ENCODE data around the gene NELL1.

Gene NELL1

DNA sequence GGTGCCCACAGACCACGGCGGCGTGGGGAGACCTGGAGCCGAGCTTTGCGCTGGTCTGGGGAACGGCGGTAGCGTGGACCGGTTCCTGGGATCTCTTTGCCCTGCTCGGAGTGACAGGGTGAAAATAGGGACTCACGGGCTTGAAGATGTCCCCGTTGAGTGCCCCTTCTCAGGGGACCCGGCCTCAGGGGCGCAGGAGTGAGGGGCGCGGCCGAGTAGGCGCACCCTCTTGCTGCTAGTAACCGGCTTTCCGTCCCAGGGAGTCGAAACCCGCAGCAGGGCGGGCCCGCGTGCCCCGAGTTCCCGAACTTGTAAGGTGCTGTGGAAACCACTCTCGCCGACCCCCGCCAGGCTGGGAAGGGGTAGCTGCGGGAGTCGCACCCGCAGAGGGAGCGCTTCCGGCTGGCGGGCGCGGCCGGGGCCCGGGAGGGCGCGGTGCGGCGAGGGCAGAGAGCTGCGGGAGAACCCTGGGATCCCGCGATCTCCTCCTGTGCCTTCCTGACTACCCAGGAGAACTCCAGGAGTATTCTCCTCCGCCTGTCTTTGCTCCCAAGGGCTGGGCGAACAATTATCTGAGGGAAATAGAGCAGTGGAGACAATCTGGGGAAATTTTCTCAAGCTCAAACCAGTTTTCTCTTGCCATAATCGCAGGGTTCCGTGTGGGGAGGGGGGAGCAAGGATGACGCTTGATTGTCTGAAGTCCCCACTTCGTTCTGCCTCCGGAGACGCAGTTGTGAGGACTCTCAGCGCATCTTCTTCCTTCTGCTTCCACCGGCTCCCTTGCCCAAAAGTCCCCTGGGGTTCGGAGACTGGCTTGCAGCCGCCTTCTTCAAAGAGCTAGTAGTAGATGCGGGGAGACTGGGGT lies 666 bp downstream of the NELL1 start:
- DNase-seq = no peak

DNA sequence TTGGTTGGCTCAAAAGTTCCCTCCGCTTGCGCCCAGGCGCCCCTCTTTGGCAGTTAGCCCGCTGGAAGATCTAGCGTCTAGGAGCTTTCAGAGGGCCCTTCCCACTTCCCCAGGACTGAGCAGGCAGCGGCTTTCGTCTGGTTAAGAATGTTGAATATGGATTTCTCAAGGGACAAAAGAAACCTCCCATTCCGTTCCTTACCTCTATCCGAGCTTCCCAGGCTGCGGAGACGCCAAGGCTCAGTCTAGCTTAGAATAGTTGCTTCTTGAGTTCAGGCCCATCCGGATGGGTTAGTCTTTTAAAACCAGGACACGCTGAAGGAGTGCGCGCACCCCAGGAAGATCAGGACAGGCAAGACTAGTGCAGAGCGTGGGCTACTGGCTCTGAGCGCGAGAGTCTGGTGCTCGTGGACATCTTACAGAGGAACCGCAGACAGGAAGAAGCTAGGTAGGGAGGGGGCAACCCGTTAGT lies 1.6 kb downstream of the NELL1 start:
- DNase-seq = no peak

DNA sequence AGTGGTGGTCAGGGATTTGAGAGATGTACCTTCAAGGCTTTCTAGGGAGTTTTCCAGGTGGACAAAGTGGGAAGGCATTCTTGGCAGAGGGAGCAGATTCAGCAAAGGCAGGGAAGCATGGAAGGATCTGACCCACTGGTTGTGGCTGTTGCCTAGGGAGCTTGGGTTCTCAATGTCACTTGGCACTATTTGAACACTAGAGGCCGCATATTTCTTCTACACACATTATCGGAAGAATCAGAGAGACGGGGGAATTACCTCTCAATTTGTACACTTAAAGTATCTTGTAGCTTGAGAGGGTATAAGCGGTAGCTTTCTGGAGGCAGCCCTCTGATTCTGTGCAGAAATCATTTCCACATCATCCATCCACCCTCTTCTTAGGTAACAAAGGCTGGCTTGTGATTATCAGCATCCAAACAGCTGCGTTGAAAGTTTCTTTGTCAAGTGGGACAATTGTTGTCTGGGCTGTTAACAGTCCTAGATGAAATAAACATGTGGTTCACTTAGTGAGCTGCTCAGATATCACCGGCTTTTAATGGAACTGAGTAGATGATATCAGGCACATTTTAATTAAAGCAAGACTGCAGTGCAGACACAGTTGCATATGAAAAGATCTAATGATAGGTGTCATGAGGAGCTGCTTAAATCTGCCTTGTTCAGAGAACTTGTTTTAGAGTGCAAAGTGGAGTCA lies 2.6 kb downstream of the NELL1 start:
- no peak for DNase-seq

DNA sequence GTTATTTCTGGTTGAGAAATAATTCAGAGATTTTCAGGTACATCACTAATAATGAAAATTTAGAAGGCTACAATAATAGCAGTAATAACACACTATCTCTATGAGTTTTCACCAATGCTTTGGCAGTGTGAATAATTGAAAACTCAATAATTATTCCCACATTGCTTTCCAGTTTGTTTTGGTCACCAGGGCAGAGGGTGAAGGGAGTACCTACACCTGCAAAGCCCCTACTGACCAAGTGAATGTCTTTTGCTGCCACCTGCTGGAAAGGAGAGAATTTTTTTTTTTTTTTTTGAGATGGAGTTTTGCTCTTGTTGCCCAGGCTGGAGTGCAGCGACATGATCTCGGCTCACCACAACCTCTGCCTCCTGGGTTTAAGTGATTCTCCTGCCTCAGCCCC lies 3.2 kb downstream of the NELL1 start:
- DNase-seq = no peak

DNA sequence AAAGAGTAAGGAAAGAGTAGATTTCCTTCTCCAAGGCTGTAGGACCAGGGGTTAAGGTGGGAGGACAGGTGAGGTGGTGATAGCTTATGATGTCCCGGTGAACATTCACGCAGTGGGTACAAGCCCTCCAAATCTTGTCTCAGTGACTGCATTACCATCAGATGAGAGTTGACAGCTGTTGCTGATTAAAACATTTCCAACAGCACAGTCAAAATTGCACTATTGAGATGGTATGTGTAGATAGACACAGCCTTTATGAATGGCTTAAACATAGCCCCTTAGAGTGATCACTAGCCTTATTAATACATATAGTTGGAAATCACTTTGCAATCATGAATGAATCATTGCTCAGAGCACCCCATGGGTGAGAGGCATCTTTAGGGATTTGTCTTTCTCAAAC lies 7.3 kb downstream of the NELL1 start:
- DNase-seq = no peak

DNA sequence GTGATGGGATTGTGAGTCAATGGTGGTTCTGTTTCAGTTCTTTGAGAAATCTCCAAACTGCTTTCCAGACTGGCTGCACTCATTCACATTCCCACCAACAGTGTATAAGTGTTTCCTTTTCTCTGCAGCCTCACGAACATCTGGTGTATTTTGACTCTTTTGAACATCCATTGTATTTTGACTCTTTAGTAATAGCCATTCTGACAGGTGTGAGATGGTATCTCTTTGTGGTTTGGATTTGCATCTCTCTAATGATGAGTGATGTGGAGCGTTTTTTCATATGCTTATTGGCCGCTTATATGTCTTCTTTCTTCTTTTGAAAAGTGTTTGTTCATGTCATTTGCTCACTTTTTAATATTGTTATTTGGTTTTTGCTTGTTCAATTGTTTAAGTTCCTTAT lies 19.4 kb downstream of the NELL1 start:
- DNase-seq = no peak

DNA sequence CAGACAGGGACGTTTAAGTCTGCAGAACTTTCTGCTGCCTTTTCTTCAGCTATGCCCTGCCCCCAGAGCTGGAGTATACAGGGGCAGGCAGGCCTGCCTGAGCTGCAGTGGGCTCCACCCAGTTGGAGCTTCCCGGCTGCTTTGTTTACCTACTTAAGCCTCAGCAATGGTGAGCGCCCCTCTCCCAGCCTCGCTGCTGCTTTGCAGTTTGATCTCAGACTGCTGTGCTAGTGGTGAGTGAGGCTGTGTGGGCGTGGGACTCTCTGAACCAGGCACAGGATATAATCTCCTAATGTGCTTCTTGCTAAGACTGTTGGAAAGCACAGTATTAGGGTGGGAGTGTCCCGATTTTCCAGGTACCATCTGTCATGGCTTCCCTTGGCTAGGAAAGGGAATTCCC lies 38.5 kb downstream of the NELL1 start:
- no peak for DNase-seq

DNA sequence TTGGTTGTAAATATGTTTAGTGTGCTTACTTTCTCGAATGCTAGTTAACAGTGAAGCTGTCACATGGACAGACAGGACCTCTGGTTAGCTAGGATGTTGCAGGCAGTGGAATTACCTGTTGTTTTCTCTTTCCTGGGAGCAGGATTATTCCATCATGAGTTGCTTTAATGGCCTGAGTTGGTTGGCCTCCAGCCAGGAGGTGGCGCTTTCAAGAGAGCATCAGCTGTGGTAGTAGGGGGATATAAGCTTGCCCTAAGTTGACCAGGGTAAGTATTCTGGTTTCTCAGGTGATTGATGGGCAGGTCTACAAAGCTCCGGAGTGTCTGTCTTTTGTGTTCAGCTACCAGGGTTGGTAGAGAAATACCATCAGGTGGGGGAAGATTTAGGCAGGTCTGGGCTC lies 43.5 kb downstream of the NELL1 start:
- no peak for DNase-seq

DNA sequence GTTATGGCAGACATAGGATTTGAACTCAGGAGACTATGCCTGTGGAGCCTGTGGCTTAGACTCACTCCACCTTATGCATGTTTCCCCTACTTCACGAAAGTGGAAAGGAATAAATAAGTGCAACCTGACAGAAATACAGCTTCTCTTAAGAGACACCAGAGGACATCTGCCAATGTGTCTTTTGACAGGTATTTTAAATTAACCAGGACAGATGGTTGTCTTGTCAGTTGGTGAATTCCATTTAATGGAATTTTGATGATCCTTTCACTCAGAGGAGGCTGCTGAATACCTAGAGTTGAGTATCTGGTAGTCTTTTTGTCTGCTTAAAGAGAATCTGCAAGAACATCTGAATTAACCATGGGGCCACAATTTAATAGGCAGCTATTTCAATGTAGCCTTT lies 46.1 kb downstream of the NELL1 start:
- DNase-seq = no peak

DNA sequence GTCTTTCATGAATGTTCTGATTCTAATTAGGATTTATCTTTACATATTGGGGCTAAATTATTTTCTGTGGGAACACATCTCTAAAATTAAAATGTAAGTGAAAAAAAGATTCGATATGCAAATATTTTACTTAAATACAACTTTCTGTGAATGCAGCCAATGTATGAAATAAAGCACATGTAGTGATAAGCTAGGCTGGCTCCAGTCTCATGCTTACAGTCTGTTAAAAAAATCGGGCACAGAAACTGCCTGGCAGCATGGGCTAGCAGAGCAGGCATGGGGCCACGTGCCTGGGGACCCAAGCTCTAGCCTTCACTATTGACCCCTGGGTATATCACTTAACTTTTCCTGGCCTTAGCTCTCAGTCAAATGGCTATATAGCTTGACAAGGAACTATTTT lies 46.5 kb downstream of the NELL1 start:
- no peak for DNase-seq

DNA sequence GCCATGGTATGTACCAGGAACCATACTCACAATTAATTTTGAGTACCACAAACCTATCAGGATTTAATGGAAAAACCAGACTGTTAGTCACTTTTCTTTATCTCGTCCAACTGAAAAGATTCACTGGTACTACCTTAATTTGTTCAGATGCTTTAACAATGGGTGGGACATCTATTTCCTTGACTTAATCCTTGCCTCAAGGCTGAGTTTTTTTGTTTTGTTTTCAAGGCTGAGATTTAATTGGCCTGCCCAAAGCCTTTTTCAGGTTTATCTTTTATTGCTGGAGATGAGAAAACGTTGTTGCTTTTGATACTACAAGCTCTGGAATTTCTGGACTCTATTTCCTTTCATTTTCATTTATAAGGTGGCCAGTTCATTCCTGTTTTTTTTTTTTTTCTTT lies 50.4 kb downstream of the NELL1 start:
- no peak for DNase-seq

DNA sequence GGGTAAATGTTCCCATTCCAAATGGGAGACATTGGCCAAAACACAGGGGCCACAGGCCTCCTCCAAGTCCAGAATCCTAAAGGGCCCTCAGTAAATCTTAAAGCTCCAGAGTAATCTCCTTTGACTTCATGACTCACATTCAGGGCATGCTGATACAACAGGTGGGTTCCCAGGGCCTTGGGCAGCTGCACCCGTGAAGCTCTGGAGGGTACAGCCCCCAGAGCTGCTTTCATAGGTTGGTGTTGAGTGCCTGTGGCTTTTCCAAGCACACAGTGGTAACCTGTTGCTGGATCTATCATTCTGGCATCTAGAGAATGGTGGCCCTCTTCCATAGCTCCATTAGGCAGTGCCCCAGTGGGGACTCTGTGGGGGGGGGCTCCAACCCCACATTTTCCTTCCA lies 54.0 kb downstream of the NELL1 start:
- no peak for DNase-seq

DNA sequence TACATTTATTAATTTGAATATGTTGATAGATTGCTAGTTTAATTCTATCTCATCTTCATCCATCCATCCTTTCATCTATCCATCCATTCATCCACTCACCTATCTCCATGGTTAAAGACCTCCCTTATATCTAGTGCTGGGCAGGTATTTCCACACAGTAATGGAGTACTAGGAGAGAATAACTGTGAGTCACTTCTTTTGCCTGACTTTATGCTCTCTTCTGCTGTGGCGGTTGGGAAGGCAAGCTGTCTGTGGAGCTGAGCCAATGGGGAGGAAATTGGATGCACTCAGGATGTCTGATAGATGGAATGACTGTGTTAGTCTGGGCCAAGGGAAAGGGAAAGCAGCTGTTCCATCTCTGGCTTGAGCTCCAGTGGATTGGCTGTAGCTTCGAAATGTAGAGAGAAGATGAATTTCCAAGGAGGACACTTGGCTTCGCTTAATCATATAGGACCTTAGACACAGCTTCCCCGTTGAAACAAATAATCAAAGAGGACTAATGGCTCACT lies 60.3 kb downstream of the NELL1 start:
- no peak for DNase-seq

DNA sequence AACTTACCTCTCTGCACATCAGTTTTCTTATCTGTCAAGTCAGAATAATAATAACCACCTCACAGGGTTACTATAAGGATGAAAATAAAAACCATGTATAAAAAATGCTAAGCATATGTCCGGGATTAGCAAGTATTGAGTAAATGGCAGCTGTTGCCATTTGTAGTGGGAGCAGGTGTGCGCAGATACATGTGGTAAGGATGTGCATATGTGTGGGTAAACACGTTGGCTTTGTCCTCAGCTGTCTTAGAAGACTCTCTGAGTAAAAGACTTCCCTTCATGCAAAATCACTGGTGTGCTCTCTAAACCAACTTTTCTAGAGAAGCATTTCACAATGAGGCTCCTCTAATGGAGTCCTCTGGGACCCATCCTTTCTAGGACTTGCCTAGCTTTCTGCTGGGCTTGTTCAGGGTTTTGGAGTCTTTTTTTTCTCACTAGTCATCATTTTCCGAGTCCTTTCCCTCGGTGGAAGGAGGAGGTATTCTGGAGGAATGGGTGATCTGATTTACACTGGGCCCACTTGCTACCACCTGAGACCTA lies 62.4 kb downstream of the NELL1 start:
- DNase-seq = no peak

DNA sequence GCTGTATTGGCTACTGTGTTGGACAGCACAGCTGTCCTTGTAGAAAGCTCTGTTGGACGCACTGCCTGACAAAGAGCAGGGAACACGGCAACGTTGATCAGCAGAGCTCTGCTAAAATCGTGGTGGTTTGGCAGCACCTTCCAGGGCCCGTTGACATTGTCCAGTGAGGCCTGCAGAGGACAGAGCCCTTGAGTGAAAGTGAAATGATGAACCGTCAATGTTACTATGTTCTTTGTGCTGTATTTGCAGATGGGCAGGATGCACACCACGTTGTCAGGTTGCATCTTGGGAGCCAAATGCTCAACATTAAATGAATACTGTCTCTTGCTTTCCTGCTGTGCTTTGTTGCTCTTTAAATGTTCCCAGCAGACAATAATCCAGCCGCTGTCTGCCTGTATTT lies 69.7 kb downstream of the NELL1 start:
- no peak for DNase-seq

DNA sequence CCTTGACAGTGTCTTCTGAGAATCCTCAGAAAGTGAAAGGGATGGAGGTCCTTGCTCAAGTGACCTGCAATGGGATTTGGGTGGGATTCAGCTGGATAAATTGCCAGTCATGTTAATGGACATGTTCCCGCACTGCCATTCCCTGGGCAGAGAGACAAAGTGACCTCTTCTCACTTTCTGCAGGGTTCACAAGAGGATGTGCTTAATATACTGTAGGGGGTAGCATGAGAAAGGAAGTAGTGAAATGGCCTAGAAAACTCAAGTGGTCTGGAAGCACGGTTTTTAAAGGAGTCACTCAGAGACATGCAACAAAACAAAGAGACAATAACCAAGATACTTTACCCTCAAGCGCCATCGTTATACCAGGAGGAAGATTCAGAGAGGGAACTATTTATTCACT lies 70.2 kb downstream of the NELL1 start:
- DNase-seq = no peak

DNA sequence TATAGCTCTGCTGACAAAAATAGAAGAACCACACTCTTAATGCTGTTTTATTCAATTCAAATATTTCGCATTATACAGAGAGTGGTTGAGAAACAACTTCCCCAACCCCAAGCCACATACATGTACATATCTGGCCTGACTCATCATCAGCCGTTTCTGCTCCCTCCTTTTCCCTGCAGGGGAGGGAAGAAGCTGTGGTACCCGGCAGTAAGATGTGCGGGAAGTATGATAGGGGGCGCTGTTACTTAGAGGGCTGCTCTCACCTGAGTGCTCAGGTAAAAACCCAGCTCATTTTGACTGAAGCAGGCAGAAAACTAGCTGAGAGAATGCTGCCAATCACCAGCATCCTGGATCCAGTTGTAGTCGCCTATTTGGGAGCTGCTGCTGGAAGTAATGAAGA lies 85.5 kb downstream of the NELL1 start:
- no peak for DNase-seq

DNA sequence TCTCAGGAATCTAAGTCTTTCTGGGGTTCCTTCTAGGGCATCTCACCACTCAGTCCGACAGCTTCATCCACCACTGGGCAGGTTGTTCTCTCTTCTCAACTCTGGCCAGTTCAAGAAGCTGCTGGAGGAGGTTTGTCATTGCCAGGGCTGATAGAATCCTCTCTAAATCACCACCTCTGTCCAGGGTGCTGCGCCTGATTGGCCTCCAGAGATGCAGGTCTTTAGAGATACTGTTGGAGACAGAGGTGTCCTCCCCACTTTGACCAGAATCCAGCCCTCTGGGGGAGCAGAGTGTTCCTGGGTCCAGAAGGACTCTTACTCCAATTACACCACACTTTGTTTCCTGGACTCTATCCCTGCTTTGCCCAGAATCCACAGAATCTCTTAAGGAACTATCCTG lies 90.2 kb downstream of the NELL1 start:
- DNase-seq = no peak

DNA sequence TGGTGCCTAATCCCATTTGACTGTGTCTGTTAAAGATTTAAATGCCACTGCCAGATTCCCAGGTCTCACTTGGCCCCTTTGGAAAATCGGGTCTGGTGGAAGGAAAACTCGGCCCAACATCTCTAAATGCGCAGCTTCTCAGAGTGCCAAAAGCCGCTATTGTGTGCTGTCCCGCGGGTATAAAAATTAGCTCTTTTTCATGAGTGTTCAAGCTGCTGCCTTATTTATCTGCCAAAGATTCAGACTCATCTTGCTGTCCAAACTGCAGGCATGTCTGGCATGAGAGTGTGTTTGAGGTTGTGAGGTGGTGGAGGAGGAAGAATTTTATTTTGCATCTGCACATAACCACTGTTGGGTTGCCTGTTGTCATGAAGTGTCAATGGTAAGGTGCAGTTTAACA lies 91.4 kb downstream of the NELL1 start:
- no peak for DNase-seq

DNA sequence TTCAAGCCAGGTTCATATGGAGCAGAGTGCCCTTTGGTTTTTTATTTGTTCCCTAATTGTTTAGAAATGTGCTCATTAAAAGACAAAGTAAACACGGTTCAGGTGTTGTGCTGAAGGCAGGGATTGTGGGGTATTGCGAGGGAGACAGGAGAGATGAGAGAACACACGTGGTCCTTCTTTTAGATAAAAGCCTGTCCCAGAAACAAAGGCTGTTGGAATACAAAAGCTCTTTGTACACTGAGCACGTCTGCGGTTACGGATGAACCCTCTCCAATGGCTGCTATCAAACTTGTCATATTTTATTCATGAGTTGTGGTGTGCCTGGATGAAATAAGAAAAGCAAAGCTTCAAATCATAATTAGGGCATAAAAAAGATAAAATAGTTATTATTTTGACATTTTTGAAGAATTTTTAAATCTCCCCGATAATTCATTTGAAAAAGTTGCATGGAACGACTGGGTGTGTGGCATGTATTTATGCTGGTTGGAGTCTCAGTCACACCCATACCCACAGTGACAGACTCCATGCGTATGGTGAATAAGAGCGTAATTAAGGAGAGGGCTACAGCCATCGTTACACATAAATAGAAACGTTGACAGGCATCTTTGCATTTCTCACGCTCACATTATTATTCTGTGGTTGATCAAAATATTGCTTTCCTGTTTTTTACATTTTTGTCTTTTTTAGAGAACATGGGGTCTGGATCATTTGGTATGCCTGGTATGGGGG lies 92.9 kb downstream of the NELL1 start:
- DNase-seq = no peak

DNA sequence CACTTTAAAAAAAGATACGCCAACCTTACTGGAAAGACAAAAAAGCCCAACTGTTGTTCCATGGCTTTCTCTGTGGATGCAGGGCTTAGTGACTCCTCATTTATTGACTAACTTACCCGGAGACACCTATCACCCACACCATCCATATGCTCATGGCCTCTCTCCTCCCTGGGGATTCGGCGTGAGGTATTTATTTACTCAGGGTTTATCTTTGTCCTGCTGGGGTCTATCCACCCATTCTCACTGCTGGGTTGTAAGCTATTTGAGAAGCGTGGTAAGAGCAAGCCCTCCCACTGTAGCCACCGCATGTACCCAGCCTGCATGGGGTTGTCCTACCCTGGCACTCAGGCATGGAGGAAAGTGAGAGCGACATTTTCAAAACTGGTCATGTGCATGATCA lies 93.6 kb downstream of the NELL1 start:
- DNase-seq = no peak

DNA sequence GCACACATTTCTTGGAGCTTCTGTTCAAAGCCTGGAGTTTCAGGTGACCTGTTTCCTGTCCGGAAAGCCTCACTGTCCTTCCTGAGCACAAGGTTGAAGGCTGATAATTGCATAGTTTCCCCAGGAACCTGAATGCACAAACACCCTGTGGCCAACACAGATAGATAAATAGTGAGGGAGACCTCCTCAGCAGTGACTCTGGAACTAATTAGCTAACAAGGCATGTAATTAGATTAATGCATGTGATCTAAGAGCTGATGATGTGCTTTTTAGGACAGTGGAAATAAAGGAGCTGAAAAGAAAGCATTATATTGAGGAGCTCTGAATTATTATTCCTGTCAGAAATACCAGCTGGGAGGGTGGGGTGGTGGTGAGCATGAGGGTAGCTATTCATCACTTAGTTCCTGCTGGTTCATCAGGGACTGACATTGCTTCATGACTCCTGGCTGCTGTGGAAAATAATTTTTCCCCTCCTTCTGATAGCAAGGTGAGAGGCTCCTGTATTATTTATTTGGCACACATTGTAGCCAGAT lies 101.1 kb downstream of the NELL1 start:
- DNase-seq = no peak

DNA sequence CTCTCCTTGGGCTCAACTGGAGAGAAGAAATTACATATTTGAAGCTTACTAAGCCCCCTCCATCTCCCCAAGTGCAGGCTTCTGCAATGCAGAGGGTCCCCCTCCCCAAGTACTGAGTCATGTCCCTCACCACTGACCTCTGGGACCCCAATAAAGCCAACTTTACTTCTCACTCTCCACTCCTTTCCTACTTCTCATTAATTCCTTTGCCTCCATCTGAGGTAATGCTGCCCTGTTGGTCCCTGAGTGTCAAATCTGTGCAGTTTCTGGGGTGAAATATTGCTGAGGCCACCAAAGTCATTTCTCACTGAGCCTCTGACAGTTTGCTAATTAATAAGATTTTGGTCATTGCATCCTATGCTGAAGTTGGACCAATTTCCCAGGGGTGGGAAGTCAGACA lies 101.6 kb downstream of the NELL1 start:
- DNase-seq = no peak

Measured in CD4-positive, alpha-beta T cell treated with Interleukin-1 beta for 1 hour (primary cell).